ENCODE data around the gene DYNC2I2. TPM values are rescaled to one million over a fixed set of nuclear protein-coding genes. Genes with fewer than 3 reads are reported as not detected.

Gene DYNC2I2
- total RNA-seq, 1 experiment from 2014 or later: 58.6 TPM

DNA sequence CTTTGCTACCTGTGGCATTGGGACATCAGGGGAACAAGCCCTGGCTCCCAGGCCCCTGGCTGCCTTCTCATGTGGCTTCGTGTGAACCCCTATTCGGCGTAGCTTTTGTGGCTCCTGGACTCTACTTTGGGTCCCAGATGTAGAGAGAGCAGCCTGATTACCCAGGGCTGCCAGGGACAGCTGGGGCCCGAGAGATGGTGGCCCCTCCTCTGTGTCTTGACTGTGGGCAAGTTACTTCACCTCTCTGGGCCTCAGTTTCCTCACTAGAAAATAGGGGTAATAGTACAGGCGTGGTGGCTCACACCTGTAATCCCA lies 47.7 kb upstream of the DYNC2I2 start:
- Histone ChIP-seq H4K8ac (replicated peaks; ENCODE audit: insufficient read length, low read depth, low read length) (no peak overlapping the region), H3K79me2 (ENCODE audit: insufficient read depth, low read length) (no peaks in the 10 kb centered on the region), H3K4me2 (ENCODE audit: insufficient read depth, insufficient read length, low read length) (no peak overlapping the region), H3T11ph (ENCODE audit: low read length) (no peak overlapping the region), H2BK120ac (ENCODE audit: low read depth, low read length, poor library complexity, severe bottlenecking) (no peak overlapping the region), H2AFZ (ENCODE audit: low read length) (no peak overlapping the region), H3K9me3 (ENCODE audit: control insufficient read depth, low read depth, low read length) (no peaks in the 10 kb centered on the region), H2BK15ac (ENCODE audit: low read depth, low read length) (no peak overlapping the region), H2BK20ac (ENCODE audit: low read depth, low read length, poor library complexity, severe bottlenecking) (no peak overlapping the region), H3K27ac (ENCODE audit: insufficient read length, low read depth, low read length) (no peak overlapping the region), H3K14ac (ENCODE audit: insufficient read depth, low read length) (no peak overlapping the region), H2BK5ac (ENCODE audit: insufficient read length, low read length) (no peak overlapping the region), H4K91ac (ENCODE audit: insufficient read length, low read depth, low read length) (no peak overlapping the region), H2BK12ac (ENCODE audit: insufficient read length, low read depth, low read length) (no peak overlapping the region), H3K79me1 (ENCODE audit: insufficient read depth, low read depth, low read length, poor library complexity, severe bottlenecking) (no peaks in the 10 kb centered on the region), H3K27me3 (ENCODE audit: insufficient read depth, low read length) (no peaks in the 10 kb centered on the region), H3K4ac (ENCODE audit: low read depth, low read length) (no peak overlapping the region), H3K4me1 (ENCODE audit: insufficient read depth, low read length) (no peaks in the 10 kb centered on the region), H4K20me1 (ENCODE audit: control insufficient read depth, insufficient read depth, insufficient read length) (no peaks in the 10 kb centered on the region), H3K56ac (ENCODE audit: insufficient read length, low read depth, low read length) (no peak overlapping the region), H2AK5ac (ENCODE audit: insufficient read length, low read length) (no peak overlapping the region), H3K23ac (ENCODE audit: insufficient read length, low read depth, low read length) (no peak overlapping the region), H4K5ac (ENCODE audit: insufficient read length, low read depth, low read length) (no peak overlapping the region), H3K18ac (ENCODE audit: insufficient read length, low read depth, low read length) (no peak overlapping the region), H3K9ac (ENCODE audit: extremely low read depth, insufficient read length, low read length) (no peak overlapping the region), H3K23me2 (ENCODE audit: insufficient read length, low read depth, low read length, poor library complexity, severe bottlenecking) (peaks cover 7% of the 10 kb centered on the region)
- peaks cover 0 to 4% (median 0%) of the 10 kb centered on the region in 3 experiments; a peak in 2 of 7 replicates for H3K36me3 Mint-ChIP-seq (ENCODE audit: insufficient read depth in 1 of 3, low read depth in 3 of 3)
- H3K27me3 Mint-ChIP-seq (ENCODE audit: low read depth): peaks cover under 1% of the 10 kb centered on the region; the same call in 1 of the 2 replicates
- peaks cover 2 to 7% of the 10 kb centered on the region in 2 experiments; a peak in 3 of 4 replicates for H3K4me1 Mint-ChIP-seq
- TF ChIP-seq, protein P1, sequence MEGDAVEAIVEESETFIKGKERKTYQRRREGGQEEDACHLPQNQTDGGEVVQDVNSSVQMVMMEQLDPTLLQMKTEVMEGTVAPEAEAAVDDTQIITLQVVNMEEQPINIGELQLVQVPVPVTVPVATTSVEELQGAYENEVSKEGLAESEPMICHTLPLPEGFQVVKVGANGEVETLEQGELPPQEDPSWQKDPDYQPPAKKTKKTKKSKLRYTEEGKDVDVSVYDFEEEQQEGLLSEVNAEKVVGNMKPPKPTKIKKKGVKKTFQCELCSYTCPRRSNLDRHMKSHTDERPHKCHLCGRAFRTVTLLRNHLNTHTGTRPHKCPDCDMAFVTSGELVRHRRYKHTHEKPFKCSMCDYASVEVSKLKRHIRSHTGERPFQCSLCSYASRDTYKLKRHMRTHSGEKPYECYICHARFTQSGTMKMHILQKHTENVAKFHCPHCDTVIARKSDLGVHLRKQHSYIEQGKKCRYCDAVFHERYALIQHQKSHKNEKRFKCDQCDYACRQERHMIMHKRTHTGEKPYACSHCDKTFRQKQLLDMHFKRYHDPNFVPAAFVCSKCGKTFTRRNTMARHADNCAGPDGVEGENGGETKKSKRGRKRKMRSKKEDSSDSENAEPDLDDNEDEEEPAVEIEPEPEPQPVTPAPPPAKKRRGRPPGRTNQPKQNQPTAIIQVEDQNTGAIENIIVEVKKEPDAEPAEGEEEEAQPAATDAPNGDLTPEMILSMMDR (conservative IDR thresholded peaks at IDR 0.05): no peak
- H3K27ac Mint-ChIP-seq: no peak overlapping the region
- H3K9me3 Mint-ChIP-seq: peaks cover 2% of the 10 kb centered on the region in 2 experiments; a peak in 1 of 5 replicates
- WGBS (ENCODE audit: extremely low coverage, insufficient read length, low lambda C conversion rate): no CpG with 5 or more reads among the region's 5 CpGs
- H3K4me3 Mint-ChIP-seq: peak overlapping the region; percentile 17 to 88; a peak in 3 of 5 replicates
- DNase-seq: no peak
